Testis (tissue), 3 donors: ENCODE measurements around the gene SPOCD1. TPM values are rescaled to one million over a fixed set of nuclear protein-coding genes. Genes with fewer than 3 reads are reported as not detected.

Experiments used
- DNase-seq: peaks from one replicate; pipeline ENCODE4 v3.0.0-alpha.2; 2019
- H3K27ac ChIP-seq, 2 donors: fragments of 200-600 bp; sonication (generic); one replicate each; pipeline ENCODE4 v1.5.1; 2019
- H3K27me3 ChIP-seq: fragments of 200-600 bp; sonication (generic); one replicate; pipeline ENCODE4 v1.5.1; 2019
- H3K36me3 ChIP-seq: fragments of 200-600 bp; sonication (generic); one replicate; pipeline ENCODE4 v1.5.1; 2017; ENCODE audit warnings: low read depth; ENCODE audit errors: missing control alignments
- H3K4me1 ChIP-seq: fragments of 200-600 bp; sonication (generic); one replicate; pipeline ENCODE4 v1.5.1; 2019
- H3K4me3 ChIP-seq, 2 donors: fragments of 200-600 bp; sonication (generic); one replicate each; pipeline ENCODE4 v1.5.1; 2017 to 2019
- H3K9me3 ChIP-seq: fragments of 200-600 bp; sonication (generic); one replicate; pipeline ENCODE4 v1.5.1; 2017
- CTCF ChIP-seq, 3 experiments: fragments of 450-650 bp in 2 of 3; fragments of 200-600 bp in 1 of 3; sonication (generic) in 1 of 3; IDR thresholded peaks; one replicate each; pipeline ENCODE4 v1.5.1; 2016 to 2019; ENCODE audit warnings: antibody characterized with exemption in 3 of 3, mild to moderate bottlenecking in 2 of 3, moderate library complexity in 1 of 3
- POLR2A ChIP-seq: fragments of 450-650 bp; IDR thresholded peaks from one replicate; pipeline ENCODE4 v1.6.1; 2017; ENCODE audit warnings: antibody characterized with exemption, mild to moderate bottlenecking, moderate library complexity
- WGBS, 2 donors: methylation state at CpG; one replicate each; pipeline ENCODE4 v1.1.5; 2018; 5-methylcytosine and 5-hydroxymethylcytosine counted together
- intact Hi-C: fragments of 100-400 bp; cut with DNase I; formaldehyde crosslinking; loops from one replicate; pipeline ENCODE4 v1.15.1; 2023; ENCODE audit warnings: low total_unique reads
- polyA plus RNA-seq: library from polyadenylated mRNA; stranded (reverse); fragments of 350-450 nt; fragmentation: Illumina TruSeq; extraction: RNeasy Lipid Tissue Mini Kit (QIAGEN cat#74804); gene quantifications from one replicate; pipeline ENCODE4 v1.2.3, GENCODE V29; 2014; ENCODE audit warnings: low read depth, low replicate concordance; ENCODE audit not compliant: insufficient read depth
- total RNA-seq, 2 donors: library from RNA; depleted of rRNA; stranded (reverse); fragments of >200 nt; gene quantifications; one replicate each; pipeline ENCODE4 v1.2.3, GENCODE V29; 2016

The SPOCD1 gene
- total and polyA plus RNA-seq, 3 donors from 2014 or later: 22.0 to 36.0 (median 32.0) TPM

GRCh38 chr1:31760471-31761470, 55.1 kb downstream of the SPOCD1 start:
- Histone ChIP-seq H3K27ac (no peak overlapping the region), H3K4me1 (peaks cover 28% of the 10 kb centered on the region), H3K9me3 (no peaks in the 10 kb centered on the region), H3K36me3 (no peaks in the 10 kb centered on the region), H3K27me3 (no peaks in the 10 kb centered on the region), H3K4me3 (peak overlapping the region; percentile 42 to 65)
- DNase-seq: peak; percentile 50
- TF ChIP-seq CTCF (IDR thresholded peaks at IDR 0.05) (no peak), POLR2A (no peak)
- intact Hi-C loops: no loop called here
- 2% methylated on average over 39 of the region's 63 CpGs; no CpG with 5 or more reads in 1 of the 2 donors for WGBS, 2 donors

- peaks cover 33% of the 10 kb centered on the region for H3K4me1 ChIP-seq
- no peak for DNase-seq
- TF ChIP-seq POLR2A (no peak), CTCF (IDR thresholded peaks at IDR 0.05) (no peak)
- H3K36me3 ChIP-seq: no peaks in the 10 kb centered on the region
- no peak overlapping the region for H3K4me3 ChIP-seq
- no peak overlapping the region for H3K27ac ChIP-seq
- intact Hi-C loops: no loop called here
- no peaks in the 10 kb centered on the region for H3K9me3 ChIP-seq
- WGBS, 2 donors: 84 to 86% methylated on average over 10 of the region's 10 CpGs
- no peaks in the 10 kb centered on the region for H3K27me3 ChIP-seq
Measured at GRCh38 chr1:31759298-31760023, 56.4 kb downstream of the SPOCD1 start.

GRCh38 chr1:31758823-31759222, 57.0 kb downstream of the SPOCD1 start:
- Histone ChIP-seq H3K36me3 (no peaks in the 10 kb centered on the region), H3K4me1 (peaks cover 37% of the 10 kb centered on the region), H3K27ac (no peak overlapping the region), H3K4me3 (no peak overlapping the region), H3K27me3 (no peaks in the 10 kb centered on the region), H3K9me3 (no peaks in the 10 kb centered on the region)
- intact Hi-C loops: no loop called here
- no peak for TF ChIP-seq POLR2A
- TF ChIP-seq CTCF (IDR thresholded peaks at IDR 0.05): no peak
- no peak for DNase-seq
- 91 to 92% methylated on average over 7 of the region's 7 CpGs for WGBS, 2 donors

GRCh38 chr1:31757989-31758388, 57.8 kb downstream of the SPOCD1 start:
- Histone ChIP-seq H3K27me3 (no peaks in the 10 kb centered on the region), H3K4me1 (peaks cover 39% of the 10 kb centered on the region)
- intact Hi-C loops: no loop called here

More at GRCh38 chr1:31757989-31758388, 57.8 kb downstream of the SPOCD1 start:
- no peaks in the 10 kb centered on the region for H3K36me3 ChIP-seq
- DNase-seq: no peak
- TF ChIP-seq POLR2A: no peak
- TF ChIP-seq CTCF (IDR thresholded peaks at IDR 0.05): no peak
- H3K4me3 ChIP-seq: no peak overlapping the region
- H3K27ac ChIP-seq: no peak overlapping the region
- 92 to 100% methylated on average over 1 to 6 of the region's 6 CpGs for WGBS, 2 donors
- no peaks in the 10 kb centered on the region for H3K9me3 ChIP-seq
